HG02623 (cell line): ENCODE data around the gene ZNRF3.
"Not testable (repeated sequence)": the region's sequence is repeated elsewhere in the genome, so short reads cannot be mapped to it uniquely, and the experiment has no call there.

Source experiments
- ATAC-seq: cut with Tn5 transposase; IDR thresholded peaks from one replicate; pipeline ENCODE4 v1.9.1; 2021; ENCODE audit warnings: moderate library complexity; ENCODE audit not compliant: unreplicated experiment

The ZNRF3 gene

GRCh38 chr22:29081517-29082236 lies 198.3 kb downstream of the ZNRF3 start:
- ATAC-seq, result no peak

DNA sequence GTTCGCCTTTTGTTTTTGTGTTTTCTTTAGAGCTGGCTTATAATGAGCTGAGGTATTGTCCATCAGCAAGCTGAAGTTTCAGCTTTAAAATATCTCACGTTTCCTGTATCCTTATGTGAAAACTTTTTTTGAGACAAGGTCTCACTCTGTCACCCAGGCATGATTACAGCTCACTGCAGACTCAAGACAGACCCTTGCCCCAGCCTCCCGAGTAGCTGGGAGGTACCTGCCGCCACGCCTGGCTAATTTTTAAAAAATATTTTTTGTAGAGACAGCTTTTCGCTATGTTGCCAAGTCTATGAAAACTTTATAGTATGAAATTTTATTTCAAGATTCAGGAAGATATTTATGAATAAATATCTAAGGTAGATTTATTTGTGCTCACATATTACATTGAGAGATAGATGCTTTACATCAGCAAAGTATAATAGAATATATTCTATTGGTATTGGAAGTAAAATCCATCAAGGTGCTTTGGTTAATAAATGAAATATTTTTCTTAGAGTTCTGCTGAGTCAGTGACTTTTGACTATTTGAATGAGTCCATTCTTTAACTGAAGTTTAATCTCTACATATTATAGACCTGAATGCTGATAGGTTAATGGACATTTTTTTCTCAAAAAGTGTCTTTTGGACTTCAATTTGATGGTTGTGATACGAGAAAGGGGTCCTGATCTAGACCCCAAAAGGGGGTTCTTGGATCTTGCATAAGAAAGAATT lies 199.6 kb downstream of the ZNRF3 start:
- no peak for ATAC-seq

DNA sequence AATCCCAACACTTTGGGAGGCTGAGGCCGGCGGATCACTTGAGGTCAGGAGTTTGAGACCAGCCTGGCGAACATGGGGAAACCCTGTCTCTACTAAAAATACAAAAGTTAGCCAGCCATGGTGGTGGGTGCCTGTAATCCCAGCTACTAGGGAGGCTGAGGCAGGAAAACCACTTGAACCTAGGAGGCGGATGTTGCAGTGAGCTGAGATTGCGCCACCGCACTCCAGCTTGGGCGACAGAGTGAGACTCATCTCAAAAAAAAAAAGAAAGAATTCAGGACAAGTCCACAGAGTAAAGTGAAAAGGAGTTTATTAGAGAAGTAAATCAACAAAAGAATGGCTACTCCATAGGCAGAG lies 200.2 kb downstream of the ZNRF3 start:
- not testable (repeated sequence) for ATAC-seq

DNA sequence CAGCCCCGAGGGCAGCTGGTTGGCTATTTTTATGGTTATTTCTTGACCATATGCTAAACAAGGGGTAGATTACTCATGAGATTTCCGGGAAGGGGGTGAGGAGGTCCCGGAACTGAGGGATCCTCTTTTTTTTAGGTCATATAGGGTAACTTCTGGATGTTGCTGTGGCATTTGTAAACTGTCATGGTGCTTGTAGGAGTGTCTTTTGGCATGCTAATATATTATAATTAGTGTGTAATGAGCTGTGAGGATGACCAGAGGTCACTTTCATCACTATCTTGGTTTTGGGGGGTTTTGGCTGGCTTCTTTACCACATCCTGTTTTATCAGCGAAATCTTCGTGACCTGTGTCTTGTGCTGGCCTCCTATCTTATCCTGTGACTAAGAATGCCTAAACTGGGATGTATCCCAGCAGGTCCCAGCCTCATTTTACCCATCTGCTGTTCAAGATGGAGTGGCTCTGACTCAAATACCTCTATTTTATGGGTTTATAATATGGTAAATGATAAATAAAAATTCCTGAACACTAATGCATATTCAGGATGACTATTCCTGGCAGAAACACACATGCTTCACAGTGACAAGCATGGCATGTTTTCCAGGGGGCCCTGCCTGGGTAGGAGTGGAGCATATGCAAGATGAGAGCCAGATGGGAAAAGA lies 200.7 kb downstream of the ZNRF3 start:
- ATAC-seq, result no peak

DNA sequence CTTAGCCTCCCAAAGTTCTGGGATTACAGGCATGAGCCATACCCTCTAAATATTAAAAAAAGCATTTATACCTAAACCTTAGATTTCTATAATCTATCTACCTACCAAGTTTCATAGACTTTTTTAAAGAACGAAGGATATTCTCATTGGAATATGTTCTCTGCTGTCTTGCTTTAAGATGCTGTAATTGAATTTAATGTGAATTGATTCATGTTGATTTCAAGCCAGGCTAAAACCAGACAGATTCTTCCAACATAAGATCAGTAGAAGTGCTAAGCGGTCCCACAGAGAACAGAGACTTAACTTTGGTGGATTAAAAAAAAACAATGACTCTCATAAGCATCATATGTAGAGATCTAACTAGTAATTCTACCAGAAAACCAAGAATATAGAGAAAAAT lies 203.6 kb downstream of the ZNRF3 start:
- ATAC-seq, result no peak

GRCh38 chr22:29088809-29089208 lies 205.4 kb downstream of the ZNRF3 start:
- no peak for ATAC-seq

DNA sequence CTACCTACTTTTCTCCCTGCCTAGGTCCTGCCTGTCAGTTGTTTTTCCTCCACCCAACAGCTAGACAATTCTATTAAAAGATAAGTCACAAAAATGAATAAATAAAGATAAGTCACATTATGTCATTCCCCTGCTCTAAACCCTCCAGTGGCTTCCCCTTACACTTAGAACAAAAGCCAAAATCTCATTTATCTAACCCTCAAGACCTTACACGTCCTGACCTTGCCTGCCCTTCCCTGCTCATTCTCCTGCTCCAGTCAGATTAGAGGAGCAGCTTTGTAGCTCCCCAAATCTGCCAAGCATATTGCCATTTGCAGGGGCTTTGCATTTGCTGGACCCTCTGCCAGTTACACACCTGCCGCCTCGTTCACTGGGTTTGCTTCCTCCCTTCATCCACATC lies 206.1 kb downstream of the ZNRF3 start:
- no peak for ATAC-seq

GRCh38 chr22:29090039-29090438 lies 206.7 kb downstream of the ZNRF3 start:
- ATAC-seq, result no peak

- no peak for ATAC-seq
These were observed 208.9 kb downstream of the ZNRF3 start for GRCh38 chr22:29092243-29092642.

DNA sequence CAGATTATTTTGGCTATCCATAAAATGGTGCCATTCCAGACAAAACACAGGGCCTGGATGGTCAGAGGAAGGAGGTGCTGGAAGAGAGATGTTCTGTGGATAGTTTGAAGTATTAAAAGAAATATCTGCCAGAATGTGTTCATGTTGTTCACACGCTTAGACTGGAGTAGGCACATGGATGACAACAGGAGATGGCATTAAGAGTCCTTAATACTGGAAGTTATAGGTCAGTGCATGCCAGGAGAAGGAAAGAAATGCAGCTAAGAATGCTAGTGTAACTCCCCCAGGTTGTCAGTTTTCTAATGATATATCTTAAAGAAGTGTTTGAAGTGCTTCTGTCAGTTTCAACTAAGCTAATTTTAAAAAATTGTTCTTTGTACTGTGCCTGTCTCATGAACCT lies 209.7 kb downstream of the ZNRF3 start:
- no peak for ATAC-seq

DNA sequence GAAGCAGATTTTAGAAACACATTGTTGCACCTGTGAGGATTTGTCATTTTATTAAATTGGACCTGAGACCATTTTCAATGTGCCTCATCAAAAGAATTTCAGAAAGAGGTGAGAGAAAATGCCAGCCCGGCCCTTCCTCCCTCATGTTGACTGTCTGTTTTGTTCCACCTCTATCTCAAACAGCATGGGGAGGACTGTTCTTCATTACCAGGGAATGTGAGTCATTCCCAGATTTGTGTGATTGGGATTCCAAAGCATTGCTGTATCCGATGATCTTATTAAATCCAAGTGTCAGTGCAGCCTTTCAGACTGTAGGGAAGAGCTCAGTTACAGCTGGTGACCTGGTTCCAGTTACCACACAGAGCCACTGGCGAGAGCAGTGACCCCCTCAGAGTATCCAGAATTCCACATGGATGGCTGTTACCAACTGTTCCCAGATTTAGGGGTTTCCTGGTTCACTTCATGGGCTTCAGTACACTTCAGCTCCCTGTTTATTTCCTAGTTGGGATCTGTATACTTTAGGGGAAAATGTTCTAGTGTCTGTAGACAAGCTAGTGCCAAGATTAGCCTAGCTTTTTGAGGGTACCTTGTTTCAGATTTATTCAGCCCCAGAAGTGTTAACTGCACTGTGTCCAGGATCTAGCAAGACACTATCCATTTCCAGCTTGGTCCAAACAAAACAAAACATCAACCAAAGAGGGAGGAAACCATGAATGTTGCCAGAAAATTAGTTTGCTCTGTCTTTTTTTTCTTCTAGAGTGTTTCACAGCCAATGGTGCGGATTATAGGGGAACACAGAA lies 210.3 kb downstream of the ZNRF3 start:
- no peak for ATAC-seq

DNA sequence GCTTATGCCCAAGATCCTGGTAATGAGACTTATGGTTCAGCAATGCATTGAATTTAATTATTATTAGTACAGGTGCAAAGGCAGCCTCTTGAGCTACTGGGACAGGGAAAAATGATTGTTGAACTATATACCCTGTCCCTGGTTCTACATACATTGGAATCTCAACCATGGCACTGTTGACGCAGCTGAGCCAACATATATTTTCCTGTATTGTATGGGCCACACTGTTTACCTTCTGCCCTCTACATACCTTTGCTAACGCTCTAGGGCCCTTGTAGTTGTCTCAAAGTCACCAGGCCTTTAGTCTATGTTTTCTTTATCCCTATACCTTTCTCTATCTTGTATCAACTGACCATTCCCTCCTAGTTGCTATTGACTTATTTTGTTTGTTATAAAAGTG lies 212.1 kb downstream of the ZNRF3 start:
- no peak for ATAC-seq

- ATAC-seq, result no peak
These were observed 213.6 kb downstream of the ZNRF3 start for GRCh38 chr22:29096736-29097669.

- ATAC-seq, result no peak
These were observed 214.9 kb downstream of the ZNRF3 start for GRCh38 chr22:29098296-29098695.

DNA sequence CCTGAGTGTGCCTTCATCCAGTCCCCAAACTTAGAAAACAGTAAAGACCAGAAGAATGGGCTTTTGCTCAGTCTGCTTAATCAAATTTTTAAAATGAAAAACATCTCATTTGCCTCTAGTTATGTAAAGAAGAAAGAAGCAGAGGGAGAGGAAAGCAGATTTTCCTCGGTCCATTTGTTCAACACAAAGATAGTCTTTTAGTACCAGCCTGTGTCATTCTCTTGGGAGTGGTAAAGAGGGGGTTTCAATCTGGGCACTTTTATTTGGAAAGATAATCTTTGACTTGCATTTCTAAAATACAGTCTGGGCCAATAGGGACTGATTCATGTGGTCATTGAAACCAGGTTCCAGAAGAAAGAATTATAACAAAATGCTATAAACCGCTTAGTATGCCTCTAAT lies 218.9 kb downstream of the ZNRF3 start:
- ATAC-seq, result no peak

DNA sequence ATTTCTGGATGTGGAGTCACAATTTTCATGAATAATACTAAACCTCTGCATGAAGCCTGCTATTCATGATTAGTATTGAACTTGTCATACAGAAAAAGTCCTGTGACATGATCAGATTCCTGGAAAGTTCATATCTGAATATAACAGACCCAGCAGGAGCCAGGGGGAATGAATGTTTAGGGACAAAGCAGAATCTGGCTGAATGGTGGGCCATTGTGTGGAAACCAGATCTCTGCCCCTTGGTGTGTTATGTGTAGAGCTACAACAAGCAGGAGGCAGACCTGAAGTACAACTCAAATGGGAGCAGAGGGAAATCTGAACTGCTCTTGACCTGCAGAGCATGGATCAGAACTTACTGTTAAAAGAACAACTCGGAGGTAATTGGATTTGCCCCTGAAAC lies 219.7 kb downstream of the ZNRF3 start:
- ATAC-seq, result no peak

- ATAC-seq, result no peak
These were observed 222.1 kb downstream of the ZNRF3 start for GRCh38 chr22:29105468-29105867.

- ATAC-seq, result no peak
These were observed 223.5 kb downstream of the ZNRF3 start for GRCh38 chr22:29106839-29107238.
